ENCODE data around the gene INTS3. TPM values are rescaled to one million over a fixed set of nuclear protein-coding genes. Genes with fewer than 3 reads are reported as not detected.

The INTS3 gene
- total RNA-seq, 4 donors from 2014 or later, result 38.3 to 75.4 (median 43.9) TPM

DNA sequence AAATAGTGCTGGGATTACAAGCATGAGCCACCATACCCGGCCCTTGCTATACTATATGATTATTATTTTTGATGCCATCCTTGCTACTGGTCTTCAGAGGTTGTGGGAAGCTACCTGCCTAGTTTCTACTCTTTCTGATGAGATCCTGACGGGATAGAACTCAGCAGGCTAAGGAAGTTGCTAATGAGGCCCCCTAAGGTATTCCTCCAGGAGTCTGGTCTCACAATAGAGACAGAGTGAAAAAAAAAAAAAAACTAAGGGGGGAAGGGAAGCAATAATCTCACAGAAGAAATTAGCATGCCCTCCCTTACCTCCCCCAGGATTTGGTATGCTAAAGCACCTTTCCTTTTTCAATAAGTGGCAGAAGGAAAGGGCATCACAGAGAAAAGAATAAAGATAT lies 17.6 kb downstream of the INTS3 start:
- 97% methylated on average over 2 of the region's 2 CpGs for WGBS
- peaks cover 15% of the 10 kb centered on the region for H3K4me1 ChIP-seq

DNA sequence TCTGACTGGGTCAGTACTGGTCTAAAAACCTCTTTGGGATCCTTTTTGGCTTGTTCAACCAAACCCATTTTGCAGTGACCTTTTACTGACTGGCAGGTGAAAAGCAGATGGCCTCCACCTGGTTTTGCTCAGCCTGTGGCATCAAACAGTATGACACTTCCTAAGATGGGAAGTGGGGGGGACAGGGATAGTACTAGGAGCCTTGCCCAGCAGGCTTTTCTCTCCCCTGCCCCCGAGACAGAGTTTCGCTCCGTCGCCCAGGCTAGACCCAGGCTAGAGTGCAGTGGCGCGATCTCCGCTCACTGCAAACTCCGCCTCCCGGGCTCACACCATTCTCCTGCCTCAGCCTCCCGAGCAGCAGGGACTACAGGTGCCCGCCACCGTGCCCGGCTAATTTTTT lies 18.3 kb downstream of the INTS3 start:
- no peak overlapping the region for H3K4me3 ChIP-seq
- WGBS, result 88% methylated on average over 13 of the region's 13 CpGs
- H3K4me1 ChIP-seq, result peaks cover 23% of the 10 kb centered on the region
- no peak for TF ChIP-seq POLR2A (IDR thresholded peaks at IDR 0.05)
- no peak overlapping the region for H3K27ac ChIP-seq
- DNase-seq (ENCODE audit: low spot score in 2 of 2), result no peak
- no peaks in the 10 kb centered on the region for H3K27me3 ChIP-seq
- H3K9me3 ChIP-seq, result no peaks in the 10 kb centered on the region
- peaks cover 73% of the 10 kb centered on the region for H3K36me3 ChIP-seq

More for the DNA sequence above, 17.6 kb downstream of the INTS3 start:
- Histone ChIP-seq H3K27me3 (no peaks in the 10 kb centered on the region), H3K27ac (no peak overlapping the region), H3K4me3 (no peak overlapping the region), H3K9me3 (no peaks in the 10 kb centered on the region), H3K36me3 (peaks cover 73% of the 10 kb centered on the region)
- DNase-seq (ENCODE audit: low spot score in 2 of 2), result no peak
- no peak for TF ChIP-seq POLR2A (IDR thresholded peaks at IDR 0.05)
- no peak for TF ChIP-seq EP300 (IDR thresholded peaks at IDR 0.05)
- TF ChIP-seq, protein P1, sequence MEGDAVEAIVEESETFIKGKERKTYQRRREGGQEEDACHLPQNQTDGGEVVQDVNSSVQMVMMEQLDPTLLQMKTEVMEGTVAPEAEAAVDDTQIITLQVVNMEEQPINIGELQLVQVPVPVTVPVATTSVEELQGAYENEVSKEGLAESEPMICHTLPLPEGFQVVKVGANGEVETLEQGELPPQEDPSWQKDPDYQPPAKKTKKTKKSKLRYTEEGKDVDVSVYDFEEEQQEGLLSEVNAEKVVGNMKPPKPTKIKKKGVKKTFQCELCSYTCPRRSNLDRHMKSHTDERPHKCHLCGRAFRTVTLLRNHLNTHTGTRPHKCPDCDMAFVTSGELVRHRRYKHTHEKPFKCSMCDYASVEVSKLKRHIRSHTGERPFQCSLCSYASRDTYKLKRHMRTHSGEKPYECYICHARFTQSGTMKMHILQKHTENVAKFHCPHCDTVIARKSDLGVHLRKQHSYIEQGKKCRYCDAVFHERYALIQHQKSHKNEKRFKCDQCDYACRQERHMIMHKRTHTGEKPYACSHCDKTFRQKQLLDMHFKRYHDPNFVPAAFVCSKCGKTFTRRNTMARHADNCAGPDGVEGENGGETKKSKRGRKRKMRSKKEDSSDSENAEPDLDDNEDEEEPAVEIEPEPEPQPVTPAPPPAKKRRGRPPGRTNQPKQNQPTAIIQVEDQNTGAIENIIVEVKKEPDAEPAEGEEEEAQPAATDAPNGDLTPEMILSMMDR (IDR thresholded peaks at IDR 0.05), result no peak
- no peak for TF ChIP-seq POLR2AphosphoS5 (IDR thresholded peaks at IDR 0.05)

DNA sequence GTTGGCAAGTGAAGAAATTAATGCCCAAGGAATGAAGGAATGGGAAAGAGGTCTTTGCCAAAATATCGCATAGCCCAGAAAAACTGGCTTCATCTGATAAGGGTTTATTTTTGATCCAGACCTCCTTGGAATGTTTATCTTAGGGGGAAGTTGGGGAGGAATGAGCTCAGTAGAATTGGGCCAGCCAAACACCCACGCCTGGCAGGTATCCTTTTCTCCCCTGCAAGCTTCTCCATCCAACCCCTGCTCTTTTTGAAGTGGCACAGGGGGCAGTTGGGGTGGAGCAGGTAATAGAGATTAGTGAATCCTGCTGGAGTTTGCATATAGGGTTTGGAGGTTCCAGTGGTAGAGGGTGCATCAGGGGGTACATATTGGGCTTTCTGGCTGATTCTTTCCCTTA lies 21.1 kb downstream of the INTS3 start:
- DNase-seq (ENCODE audit: low spot score in 2 of 2), result no peak
- 91% methylated on average over 2 of the region's 2 CpGs for WGBS
- Histone ChIP-seq H3K27me3 (no peaks in the 10 kb centered on the region), H3K4me3 (no peak overlapping the region), H3K27ac (peak overlapping the region; percentile 80), H3K36me3 (peaks cover 68% of the 10 kb centered on the region), H3K9me3 (no peaks in the 10 kb centered on the region), H3K4me1 (peaks cover 34% of the 10 kb centered on the region)
- TF ChIP-seq, protein P1 (IDR thresholded peaks at IDR 0.05), result no peak
- TF ChIP-seq POLR2A (IDR thresholded peaks at IDR 0.05) (no peak), POLR2AphosphoS5 (IDR thresholded peaks at IDR 0.05) (no peak), EP300 (IDR thresholded peaks at IDR 0.05) (no peak)

DNA sequence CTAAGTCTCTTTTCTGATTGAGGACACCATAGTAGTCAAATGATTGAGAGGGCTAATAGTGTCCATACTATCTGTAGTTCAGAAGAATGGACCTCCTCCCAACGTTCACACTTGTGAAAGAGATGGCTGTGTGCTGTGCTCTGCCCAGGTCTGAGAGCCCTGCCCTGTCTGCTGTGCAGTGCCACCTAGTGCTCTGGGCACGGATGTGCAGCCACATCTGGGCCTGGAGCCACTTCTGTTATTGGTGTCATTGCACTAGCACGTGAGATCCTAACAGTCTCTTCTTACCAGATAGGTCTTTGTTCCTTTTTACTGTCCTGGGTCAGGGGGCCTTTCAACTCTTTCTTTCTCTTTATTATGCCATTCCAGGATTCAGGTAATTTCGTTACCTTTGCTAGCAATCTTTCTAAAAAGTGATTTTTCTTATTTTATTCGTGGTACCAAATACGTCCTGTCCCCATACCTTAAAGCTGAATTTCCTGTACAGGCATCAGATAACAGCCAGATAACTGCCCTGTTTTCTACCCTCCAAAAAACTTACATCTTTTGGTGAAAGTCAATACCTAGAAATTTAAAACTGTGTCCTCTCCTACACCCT lies 21.7 kb downstream of the INTS3 start:
- TF ChIP-seq POLR2AphosphoS5 (IDR thresholded peaks at IDR 0.05) (peak in 2 of 3 donors; percentile 49 to 69), POLR2A (IDR thresholded peaks at IDR 0.05) (no peak), EP300 (IDR thresholded peaks at IDR 0.05) (no peak)
- TF ChIP-seq, protein P1 (IDR thresholded peaks at IDR 0.05), result peak; percentile 74 to 97
- WGBS, result 32% methylated on average over 6 of the region's 6 CpGs

DNA sequence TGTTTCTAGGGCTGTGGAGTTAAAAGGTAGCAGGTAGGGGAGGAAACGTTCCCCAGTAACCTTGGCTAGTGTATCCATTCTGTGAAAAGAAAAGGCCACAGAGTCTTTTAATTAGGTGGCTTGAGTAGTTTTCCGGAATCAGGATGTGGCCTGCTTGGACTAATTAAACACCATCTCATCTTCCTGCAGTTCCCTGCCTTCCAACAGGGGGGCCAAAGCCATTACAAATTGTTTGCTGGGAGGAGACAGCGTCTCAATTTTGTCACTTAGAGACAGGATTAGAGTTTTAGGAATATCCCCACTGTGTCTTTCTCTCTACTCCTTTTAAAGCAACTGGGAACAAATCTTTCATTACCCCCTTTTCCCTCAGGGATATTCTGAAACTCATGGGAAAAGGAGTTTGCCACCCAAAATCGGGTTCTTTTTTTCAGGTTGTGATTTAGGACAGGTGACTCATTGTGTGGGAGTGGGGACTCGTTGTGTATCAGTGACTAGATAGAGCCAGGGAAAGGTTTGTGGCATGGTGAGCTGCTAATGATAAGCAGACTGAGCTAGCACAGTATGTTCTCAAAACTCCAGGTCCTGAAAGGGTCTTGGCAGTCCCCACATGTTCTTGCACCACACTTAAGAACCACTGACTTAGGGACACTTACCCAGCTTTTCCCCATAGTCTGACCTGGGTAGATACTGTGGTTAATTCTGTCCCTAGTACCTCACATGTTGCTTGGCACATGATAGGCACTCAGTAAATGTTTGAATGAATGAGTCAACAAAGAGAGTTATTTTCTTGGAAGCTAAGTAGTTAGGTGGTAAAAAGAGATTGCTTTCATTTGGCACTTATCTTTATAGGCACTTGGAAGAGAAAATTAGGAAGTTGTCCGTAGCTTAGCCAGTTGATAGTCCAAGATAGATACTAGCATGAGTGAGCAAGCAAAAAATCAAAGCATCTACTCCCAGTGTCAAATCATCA lies 22.5 kb downstream of the INTS3 start:
- WGBS, result 56% methylated on average over 6 of the region's 6 CpGs
- H3K27ac ChIP-seq, result peak overlapping the region; percentile 80
- H3K36me3 ChIP-seq, result peaks cover 71% of the 10 kb centered on the region
- no peaks in the 10 kb centered on the region for H3K27me3 ChIP-seq
- H3K4me3 ChIP-seq, result no peak overlapping the region
- no peak for DNase-seq (ENCODE audit: low spot score in 2 of 2)
- H3K4me1 ChIP-seq, result peaks cover 34% of the 10 kb centered on the region
- no peaks in the 10 kb centered on the region for H3K9me3 ChIP-seq
- TF ChIP-seq, protein P1 (IDR thresholded peaks at IDR 0.05), result no peak
- no peak for TF ChIP-seq POLR2A (IDR thresholded peaks at IDR 0.05)
- TF ChIP-seq EP300 (IDR thresholded peaks at IDR 0.05), result no peak
- peak in 1 of 3 donors; percentile 28 for TF ChIP-seq POLR2AphosphoS5 (IDR thresholded peaks at IDR 0.05)

More for the DNA sequence above, 21.7 kb downstream of the INTS3 start:
- H3K9me3 ChIP-seq, result no peaks in the 10 kb centered on the region
- peaks cover 69% of the 10 kb centered on the region for H3K36me3 ChIP-seq
- no peak overlapping the region for H3K4me3 ChIP-seq
- peak; percentile 91 to 93 for DNase-seq (ENCODE audit: low spot score in 2 of 2)
- no peaks in the 10 kb centered on the region for H3K27me3 ChIP-seq
- H3K27ac ChIP-seq, result peak overlapping the region; percentile 80
- peaks cover 34% of the 10 kb centered on the region for H3K4me1 ChIP-seq

All from suprapubic skin (tissue), 4 donors.